HG02973 (cell line): ENCODE results near the gene USP13.
"Not testable (repeated sequence)": the region's sequence is repeated elsewhere in the genome, so short reads cannot be mapped to it uniquely, and the experiment has no call there.

Experiments
- ATAC-seq: cut with Tn5 transposase; IDR thresholded peaks from one replicate; pipeline ENCODE4 v1.9.1; 2021; ENCODE audit warnings: moderate library complexity; ENCODE audit not compliant: unreplicated experiment

The USP13 gene

GRCh38 chr3:179658606-179659005 lies 5.8 kb downstream of the USP13 start:
- no peak for ATAC-seq

DNA sequence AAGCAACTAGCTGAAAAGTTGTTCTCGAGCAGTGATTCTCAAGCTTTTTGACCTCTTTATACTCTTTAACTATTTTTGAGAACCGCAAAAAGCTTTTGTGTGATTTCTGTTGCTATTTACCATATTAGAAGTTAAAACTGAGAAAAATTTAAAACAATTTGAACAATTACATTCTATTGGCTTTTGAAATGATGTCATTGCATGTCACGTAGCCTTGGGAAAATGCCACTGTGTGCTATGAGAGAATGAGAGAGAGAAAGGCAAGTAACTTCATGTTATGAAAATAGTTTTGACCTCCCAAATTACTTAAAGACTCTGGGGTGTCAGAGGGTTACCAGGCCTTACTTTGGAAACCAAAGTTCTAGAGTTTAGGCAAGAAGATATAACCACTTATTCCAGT lies 8.0 kb downstream of the USP13 start:
- no peak for ATAC-seq

- no peak for ATAC-seq
Measured at GRCh38 chr3:179661777-179662176, 8.9 kb downstream of the USP13 start.

DNA sequence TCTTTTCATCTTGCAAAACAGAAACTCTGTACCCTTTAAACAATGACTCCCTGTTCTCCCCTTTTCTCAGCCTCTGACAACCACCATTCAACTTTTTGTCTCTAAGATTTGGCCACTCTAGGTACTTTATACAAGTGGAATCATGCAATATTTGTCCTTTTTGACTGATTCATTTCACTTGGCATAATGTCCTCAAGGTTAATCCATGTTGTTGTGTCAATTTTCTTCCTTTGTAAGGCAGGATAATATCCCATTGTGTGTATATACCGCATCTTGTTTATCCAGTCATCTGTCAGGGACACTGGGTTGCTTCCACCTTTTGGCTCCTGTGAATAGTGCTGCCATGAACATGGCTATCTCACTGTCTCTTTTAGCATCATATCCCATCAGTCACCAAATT lies 10.3 kb downstream of the USP13 start:
- ATAC-seq = no peak

GRCh38 chr3:179666030-179666429 lies 13.2 kb downstream of the USP13 start:
- no peak for ATAC-seq

DNA sequence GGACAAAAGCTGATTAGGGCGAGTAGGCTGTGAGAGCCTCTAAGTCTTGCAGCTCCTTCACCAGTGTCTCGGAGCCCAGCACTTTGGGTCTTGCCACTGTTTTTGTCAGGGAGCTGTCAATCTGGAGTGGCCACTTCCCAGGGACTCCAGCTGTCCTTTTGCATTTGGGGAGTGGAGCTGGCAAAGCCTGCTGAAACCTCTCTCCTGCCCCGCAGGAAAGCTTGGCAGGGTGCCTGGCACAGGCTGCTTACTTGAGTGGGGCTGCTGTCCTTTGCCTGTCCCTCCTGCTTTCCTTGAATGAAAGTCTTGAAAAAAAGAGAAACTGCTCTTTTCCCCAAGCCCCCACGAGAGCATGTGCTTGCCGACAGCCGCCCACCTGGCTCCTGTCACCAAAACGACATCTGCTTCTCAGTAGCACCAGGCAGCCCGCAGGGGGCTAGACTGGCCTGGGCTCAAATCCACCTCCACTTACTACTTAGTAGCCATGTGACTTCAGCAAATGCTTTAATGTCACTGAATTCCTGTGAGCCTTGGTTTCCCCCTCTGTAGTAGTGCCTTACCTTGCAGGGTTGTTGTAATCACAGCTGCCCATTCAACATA lies 13.7 kb downstream of the USP13 start:
- ATAC-seq = no peak

DNA sequence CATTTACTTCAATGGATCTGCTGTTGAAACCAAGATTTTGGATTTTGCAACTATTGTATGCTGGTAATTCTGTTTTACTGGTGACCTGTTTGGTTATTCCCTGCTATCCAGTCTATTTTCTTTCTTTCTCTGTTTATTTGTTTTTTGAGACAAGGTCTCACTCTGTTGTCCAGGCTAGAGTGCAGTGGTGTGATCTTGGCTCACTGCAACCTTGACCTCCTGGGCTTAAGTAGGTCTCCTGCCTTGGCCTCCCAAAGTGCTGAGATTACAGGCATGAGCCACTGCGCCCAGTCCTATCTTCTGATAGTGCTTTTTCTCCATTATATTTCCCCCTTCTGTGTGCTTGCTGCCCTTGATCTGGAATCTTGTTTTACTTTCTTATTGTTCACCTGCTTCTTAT lies 15.6 kb downstream of the USP13 start:
- no peak for ATAC-seq

DNA sequence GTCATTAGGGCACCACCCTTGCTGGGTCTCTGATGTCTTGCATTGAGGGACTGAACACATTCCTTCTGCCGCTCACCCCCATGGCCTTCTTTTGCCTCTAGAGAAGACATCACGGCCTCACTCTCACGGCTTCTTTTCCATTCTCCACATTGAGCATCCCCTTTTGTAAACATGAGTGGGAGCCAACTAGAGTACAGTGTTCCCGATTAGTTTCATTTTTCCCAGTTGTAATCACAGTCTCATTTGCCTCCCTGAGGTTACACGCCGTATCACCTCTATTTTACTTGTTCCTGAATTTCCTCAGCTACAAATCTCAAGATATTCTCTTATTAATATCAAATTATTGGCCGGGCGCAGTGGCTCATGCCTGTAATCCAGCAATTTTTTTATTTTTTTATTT lies 17.5 kb downstream of the USP13 start:
- ATAC-seq = no peak

DNA sequence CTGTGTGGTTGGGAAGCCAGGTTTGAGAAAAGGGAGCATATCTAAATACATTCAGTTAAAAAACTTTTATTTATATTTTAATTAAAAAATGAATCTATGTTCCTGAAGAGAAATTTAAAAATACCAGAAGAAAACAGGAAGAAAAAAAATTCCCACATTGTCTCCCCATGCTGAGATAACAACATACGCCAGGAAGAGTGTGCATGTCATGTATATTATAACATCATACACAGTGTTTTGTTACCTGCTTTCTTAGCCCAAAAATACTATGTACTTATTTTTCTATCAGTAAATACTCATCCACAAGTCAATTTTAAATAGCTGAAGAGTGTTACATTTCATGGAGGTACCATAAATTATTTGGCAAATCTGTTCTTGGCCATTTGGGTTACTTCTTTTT lies 18.5 kb downstream of the USP13 start:
- no peak for ATAC-seq

GRCh38 chr3:179671747-179672242 lies 19.0 kb downstream of the USP13 start:
- no peak for ATAC-seq

- ATAC-seq = no peak
Measured at GRCh38 chr3:179672918-179673317, 20.1 kb downstream of the USP13 start.

DNA sequence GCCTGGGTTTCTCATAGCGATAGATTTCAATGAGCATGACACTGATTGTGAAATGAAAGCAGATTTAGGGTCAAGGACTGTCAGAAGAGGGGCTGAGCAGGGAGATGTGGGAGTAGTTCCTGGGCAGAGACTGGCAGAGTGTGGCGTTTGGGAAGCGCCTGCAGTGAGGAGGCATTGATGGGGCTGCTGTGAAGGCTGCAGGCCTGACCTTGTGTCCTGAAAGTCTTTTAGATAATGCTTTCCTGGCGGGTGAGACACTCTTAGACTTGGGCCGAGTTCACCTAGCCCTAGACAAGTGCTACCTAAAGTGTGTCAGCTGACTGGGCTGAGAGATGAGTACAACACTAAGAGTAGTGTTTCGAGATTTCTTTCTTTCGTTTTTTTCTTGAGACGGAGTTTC lies 20.7 kb downstream of the USP13 start:
- ATAC-seq = no peak

- ATAC-seq = no peak
Measured at GRCh38 chr3:179676081-179676480, 23.2 kb downstream of the USP13 start.

- no peak for ATAC-seq
Measured at GRCh38 chr3:179677884-179678283, 25.0 kb downstream of the USP13 start.

DNA sequence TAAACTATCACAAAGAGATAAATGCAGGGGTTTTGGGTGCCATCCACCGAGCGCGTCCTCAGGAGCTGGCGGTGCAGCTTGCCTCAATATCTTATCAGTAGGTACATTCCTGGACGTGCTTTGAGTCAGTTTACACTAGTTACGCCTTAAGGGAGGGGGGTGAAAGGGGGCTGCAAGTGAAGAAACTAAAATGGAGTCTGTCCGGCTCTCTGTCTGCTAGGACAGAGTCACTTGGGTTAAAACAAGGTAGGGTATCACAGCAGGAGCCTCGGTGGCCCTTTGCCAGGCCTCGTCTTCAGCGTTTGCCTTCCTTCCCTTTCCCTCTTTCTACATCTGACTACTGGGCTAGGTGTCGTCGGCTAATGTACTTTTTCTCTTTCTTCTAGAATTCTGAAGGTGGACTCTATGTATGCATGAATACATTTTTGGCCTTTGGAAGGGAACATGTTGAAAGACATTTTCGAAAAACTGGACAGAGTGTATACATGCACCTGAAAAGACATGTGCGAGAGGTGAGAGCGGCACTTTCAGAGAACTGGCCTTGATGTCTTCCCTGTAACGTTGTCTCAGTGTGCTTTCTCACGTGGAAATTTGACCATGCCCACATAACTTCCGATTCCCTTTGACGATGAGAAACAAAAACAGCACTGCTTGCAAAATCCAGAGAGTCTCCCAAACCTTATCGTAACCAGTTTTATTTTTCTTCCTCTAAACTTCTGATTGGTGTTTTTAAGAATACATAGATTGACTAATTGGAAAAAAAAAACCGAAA lies 28.8 kb downstream of the USP13 start:
- no peak for ATAC-seq

GRCh38 chr3:179682426-179683080 lies 29.7 kb downstream of the USP13 start:
- no peak for ATAC-seq

GRCh38 chr3:179683286-179683685 lies 30.4 kb downstream of the USP13 start:
- not testable (repeated sequence) for ATAC-seq

DNA sequence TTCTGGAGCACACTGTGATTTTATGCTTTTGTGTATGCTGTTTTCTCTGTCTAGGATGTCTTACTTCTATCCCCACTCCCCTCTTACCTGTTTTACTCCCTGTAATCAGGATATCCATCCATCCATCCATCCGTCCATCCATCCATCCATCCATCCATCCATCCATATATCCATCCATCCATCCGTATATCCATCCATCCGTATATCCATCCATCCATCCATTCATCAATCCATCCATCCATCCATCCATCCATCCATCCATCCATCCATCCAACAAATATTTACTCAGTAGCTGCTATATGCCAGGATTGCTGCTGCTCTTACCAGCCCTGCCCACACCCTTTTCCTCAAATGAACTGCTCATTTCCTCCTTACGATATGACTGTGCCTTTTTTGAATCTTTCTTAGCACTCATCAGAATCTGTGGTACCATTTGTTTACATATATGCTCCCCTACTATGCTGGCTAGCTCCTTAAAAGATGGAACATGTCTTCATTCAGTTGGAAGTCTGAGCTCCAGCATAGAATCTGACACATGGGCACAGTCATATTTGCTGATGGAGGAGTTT lies 35.2 kb downstream of the USP13 start:
- no peak for ATAC-seq

GRCh38 chr3:179688850-179689249 lies 36.0 kb downstream of the USP13 start:
- ATAC-seq = no peak

- no peak for ATAC-seq
Measured at GRCh38 chr3:179694731-179695130, 41.9 kb downstream of the USP13 start.

GRCh38 chr3:179695672-179696313 lies 43.0 kb downstream of the USP13 start:
- no peak for ATAC-seq
